Inflammatory macrophage (primary cell): ENCODE results near the gene MRPL54.

Experiments used
- DNase-seq, 2 donors: peaks; one replicate each; pipeline ENCODE4 v3.0.0-alpha.2; 2020 to 2022

The MRPL54 gene

DNA sequence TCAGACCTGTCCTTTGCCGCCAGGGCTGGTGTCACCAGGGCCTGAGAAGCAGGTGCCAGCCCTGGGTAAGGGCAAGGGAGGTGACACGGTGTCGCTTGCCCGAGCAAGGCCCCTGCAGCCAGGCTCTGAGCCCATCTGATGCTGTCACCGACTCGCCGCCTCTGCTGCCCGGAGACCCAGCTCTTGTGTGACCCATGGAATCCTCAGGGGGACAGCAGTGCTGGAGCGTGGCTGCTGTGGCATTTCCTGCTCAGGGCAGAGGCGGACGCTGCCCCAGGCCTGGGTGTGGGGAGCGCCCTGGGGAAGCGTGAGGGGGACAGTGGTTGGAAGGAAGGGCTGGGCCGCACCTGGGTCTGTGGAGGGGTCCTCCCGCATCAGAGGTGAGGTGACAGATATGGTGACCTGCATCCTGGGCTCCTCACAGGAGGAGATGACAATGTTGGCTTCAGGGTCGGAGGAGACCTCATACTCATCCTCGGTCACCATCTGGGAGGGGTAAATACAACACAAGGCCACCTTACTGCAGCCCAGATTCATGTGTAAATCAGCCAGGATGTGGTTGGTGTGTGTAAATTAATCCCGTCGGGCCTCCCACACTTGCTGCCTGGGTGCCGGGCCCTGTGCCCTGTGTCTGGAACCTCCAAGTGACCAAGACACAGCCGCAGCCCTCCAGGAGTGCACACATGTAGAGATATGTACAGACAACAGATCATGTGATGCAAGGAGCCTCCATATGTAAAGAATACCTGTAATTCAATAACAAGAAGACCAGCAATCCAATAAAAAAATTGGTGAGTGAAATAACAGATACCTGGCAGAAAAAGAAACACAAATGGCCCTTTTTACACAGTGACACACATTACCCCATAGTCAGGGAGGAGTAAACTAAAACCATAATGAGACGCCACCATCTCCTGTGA, 51.3 kb downstream of the MRPL54 start:
- DNase-seq: no peak

DNA sequence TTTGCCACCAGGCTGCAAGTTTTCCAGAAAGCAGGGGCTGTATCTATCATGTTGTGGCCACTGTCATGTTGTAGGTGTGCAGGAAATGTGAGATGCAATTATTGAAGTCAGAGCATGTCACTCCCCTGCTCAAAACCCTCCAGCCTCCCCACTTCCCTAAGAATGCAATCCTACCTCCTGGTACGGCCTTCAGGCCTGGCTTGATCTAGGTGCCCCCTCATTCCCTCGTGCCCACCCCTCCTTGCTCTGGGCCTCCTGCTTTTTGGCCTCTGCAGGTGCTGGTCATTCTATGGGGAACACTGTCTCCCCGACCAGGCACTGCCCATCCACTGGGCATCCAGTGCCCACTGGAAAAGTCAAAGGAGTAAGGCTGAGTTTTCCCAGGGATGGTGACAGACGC, 52.2 kb downstream of the MRPL54 start:
- no peak for DNase-seq

DNA sequence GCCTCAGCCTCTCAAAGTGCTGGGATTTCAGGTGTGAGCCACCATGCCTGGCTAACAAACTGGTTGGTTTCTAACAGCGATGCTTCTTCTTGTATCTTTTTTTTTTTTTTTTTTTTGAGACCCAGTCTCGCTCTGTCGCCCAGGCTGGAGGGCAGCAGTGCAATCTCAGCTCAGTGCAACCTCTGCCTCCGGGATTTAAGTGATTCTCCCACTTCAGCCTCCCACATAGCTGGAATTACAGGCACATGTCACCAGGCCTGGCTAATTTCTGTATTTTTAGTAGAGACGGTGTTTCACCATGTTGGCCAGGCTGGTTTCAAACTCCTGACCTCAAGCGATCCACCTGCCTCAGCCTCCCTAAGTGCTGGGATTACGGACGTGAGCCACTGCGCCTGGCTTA, 53.7 kb downstream of the MRPL54 start:
- DNase-seq: peak in 1 of 2 donors; percentile 54

DNA sequence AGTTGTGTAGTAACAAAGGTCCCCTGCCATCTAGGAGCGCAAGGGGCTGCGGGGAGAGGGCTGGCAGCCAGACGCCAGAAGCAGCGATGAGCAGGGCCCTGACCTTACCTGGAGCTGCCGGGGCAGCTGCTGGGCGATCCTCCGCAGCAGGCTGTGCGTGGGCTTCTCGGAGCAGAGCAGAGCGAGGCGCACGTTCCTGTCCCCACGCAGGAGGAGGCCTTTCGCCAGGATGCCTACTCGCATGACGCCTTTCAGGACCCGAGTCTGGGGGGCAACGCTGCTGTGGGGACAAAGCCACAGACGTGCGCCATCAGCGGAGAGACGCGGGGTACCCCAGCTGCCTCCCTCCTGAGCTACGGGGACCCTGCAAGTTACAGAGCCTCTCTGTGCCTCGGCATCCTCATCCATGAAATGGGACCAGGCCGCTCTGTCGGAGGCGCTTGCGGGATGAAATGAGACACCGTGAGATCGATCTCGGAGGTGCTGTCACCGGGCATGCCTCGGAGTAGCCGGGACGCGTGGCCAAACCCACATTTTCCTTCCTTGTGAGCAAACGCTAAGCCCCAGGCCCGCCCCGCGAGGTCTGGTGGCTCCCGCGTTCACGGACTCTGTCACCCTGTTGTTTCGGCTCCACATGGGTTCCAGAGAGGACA, 54.2 kb downstream of the MRPL54 start:
- no peak for DNase-seq
